ENCODE measurements around the gene OCA2.

OCA2 gene

DNA sequence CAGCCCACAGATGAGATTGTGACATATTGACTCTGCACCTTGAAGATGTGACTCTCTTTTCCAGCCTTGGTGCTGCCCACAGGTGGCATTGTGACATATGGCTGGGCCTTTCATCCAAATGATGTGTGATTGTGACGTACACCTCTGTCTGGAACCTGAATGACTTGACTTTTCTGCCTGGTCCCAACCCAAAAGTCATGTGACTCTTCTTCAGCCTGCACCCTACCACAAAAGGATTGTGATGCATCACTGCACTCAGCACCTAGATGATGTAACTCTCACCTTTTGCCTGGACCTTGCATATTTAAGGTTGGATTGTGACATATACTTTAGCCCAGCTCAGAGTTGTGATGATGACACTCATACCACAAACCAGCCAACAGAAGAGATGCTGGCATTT lies 204.5 kb downstream of the OCA2 start:
- no peak overlapping the region for H3K4me3 ChIP-seq (ENCODE audit: low read length)
- no peaks in the 10 kb centered on the region for H4K20me1 ChIP-seq (ENCODE audit: insufficient read depth, low read length)
- no peaks in the 10 kb centered on the region for H3K9me3 ChIP-seq (ENCODE audit: insufficient read depth, low read length)
- H3K27me3 ChIP-seq (ENCODE audit: low read depth, low read length), result no peaks in the 10 kb centered on the region
- H2AFZ ChIP-seq (ENCODE audit: low read depth, low read length), result no peak overlapping the region
- no peak overlapping the region for H3K4me2 ChIP-seq (ENCODE audit: low read length)
- H3K79me2 ChIP-seq (ENCODE audit: low read length), result no peaks in the 10 kb centered on the region
- TF ChIP-seq, protein P1, sequence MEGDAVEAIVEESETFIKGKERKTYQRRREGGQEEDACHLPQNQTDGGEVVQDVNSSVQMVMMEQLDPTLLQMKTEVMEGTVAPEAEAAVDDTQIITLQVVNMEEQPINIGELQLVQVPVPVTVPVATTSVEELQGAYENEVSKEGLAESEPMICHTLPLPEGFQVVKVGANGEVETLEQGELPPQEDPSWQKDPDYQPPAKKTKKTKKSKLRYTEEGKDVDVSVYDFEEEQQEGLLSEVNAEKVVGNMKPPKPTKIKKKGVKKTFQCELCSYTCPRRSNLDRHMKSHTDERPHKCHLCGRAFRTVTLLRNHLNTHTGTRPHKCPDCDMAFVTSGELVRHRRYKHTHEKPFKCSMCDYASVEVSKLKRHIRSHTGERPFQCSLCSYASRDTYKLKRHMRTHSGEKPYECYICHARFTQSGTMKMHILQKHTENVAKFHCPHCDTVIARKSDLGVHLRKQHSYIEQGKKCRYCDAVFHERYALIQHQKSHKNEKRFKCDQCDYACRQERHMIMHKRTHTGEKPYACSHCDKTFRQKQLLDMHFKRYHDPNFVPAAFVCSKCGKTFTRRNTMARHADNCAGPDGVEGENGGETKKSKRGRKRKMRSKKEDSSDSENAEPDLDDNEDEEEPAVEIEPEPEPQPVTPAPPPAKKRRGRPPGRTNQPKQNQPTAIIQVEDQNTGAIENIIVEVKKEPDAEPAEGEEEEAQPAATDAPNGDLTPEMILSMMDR (IDR thresholded peaks at IDR 0.05; ENCODE audit: low read depth, low read length), result no peak
- no peak for TF ChIP-seq EZH2phosphoT487 (IDR thresholded peaks at IDR 0.05; ENCODE audit: low read depth)
- no peaks in the 10 kb centered on the region for H3K4me1 ChIP-seq (ENCODE audit: low read length)
- H3K9ac ChIP-seq (ENCODE audit: low read length), result no peak overlapping the region
- H3K36me3 ChIP-seq (replicated peaks; ENCODE audit: low read depth, low read length), result no peaks in the 10 kb centered on the region
- H3K27ac ChIP-seq (ENCODE audit: low read length), result no peak overlapping the region

DNA sequence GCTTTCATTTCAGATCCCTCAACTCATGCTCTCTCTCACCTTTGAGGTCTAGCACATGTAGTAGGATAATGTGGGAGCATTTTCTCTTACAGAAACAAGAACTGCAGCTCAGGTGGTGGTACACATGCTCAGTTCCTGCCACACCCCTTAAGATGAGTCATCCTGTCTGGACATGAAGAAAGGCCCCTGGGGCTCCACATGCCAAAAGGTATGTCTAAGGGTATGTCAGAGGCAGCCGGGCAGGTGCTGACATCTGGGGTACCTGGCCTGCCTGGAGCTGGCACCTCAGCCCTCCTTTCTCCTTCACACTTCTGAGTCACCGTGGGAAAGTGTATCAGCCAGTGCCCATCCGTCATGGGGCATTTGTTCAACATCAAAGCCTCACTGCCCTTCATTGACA lies 209.9 kb downstream of the OCA2 start:
- Histone ChIP-seq H3K4me2 (ENCODE audit: low read length) (no peak overlapping the region), H2AFZ (ENCODE audit: low read depth, low read length) (no peak overlapping the region), H3K36me3 (replicated peaks; ENCODE audit: low read depth, low read length) (no peaks in the 10 kb centered on the region), H3K27me3 (ENCODE audit: low read depth, low read length) (no peaks in the 10 kb centered on the region), H3K27ac (ENCODE audit: low read length) (no peak overlapping the region), H3K9ac (ENCODE audit: low read length) (no peak overlapping the region), H4K20me1 (ENCODE audit: insufficient read depth, low read length) (no peaks in the 10 kb centered on the region), H3K9me3 (ENCODE audit: insufficient read depth, low read length) (no peaks in the 10 kb centered on the region), H3K4me3 (ENCODE audit: low read length) (no peak overlapping the region), H3K79me2 (ENCODE audit: low read length) (no peaks in the 10 kb centered on the region), H3K4me1 (ENCODE audit: low read length) (no peaks in the 10 kb centered on the region)
- no peak for TF ChIP-seq EZH2phosphoT487 (IDR thresholded peaks at IDR 0.05; ENCODE audit: low read depth)
- TF ChIP-seq, protein P1 (IDR thresholded peaks at IDR 0.05; ENCODE audit: low read depth, low read length), result no peak

DNA sequence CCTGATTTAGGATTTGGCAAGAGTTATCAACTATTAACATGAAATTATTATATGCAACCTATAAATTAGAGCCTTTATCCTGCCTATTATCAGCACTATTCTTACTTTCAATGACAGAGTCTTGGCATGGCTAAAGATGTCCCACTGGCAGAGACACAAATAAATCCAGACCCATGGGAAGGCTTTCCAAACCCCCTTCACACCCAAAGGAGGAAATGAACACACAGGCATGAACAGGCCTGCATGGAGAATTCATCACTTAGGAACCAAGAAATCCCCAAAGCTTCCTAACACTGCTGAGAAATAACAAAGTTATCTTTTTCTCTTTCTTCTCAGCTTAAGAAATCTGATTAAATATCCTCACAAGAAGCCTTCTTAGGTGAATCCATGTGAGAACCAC lies 213.9 kb downstream of the OCA2 start:
- H3K4me1 ChIP-seq (ENCODE audit: low read length), result no peaks in the 10 kb centered on the region
- no peak overlapping the region for H3K9ac ChIP-seq (ENCODE audit: low read length)
- H4K20me1 ChIP-seq (ENCODE audit: insufficient read depth, low read length), result no peaks in the 10 kb centered on the region
- H3K27ac ChIP-seq (ENCODE audit: low read length), result no peak overlapping the region
- no peaks in the 10 kb centered on the region for H3K79me2 ChIP-seq (ENCODE audit: low read length)
- no peak overlapping the region for H3K4me3 ChIP-seq (ENCODE audit: low read length)
- H3K4me2 ChIP-seq (ENCODE audit: low read length), result no peak overlapping the region
- TF ChIP-seq, protein P1 (IDR thresholded peaks at IDR 0.05; ENCODE audit: low read depth, low read length), result no peak
- no peak for TF ChIP-seq EZH2phosphoT487 (IDR thresholded peaks at IDR 0.05; ENCODE audit: low read depth)
- no peaks in the 10 kb centered on the region for H3K9me3 ChIP-seq (ENCODE audit: insufficient read depth, low read length)
- no peaks in the 10 kb centered on the region for H3K27me3 ChIP-seq (ENCODE audit: low read depth, low read length)
- H2AFZ ChIP-seq (ENCODE audit: low read depth, low read length), result no peak overlapping the region
- no peaks in the 10 kb centered on the region for H3K36me3 ChIP-seq (replicated peaks; ENCODE audit: low read depth, low read length)

DNA sequence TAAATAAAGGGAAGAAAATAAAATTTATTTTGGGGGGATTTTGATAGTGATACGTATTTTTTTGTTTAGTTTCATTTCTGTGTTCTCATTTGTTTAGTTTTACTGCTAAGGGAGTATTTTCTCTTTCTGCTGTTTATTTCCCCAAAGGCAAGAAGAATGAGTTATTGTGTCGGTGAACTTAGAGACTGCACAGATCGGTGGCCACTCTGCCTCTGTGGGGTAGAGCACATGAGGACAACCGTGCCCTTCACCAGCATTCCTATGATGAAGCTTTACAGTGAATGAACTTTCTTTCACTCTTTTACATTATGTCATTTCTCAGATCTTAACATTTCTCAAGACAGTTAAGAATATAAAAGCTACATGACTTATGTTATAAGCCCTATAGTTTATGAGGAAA lies 214.4 kb downstream of the OCA2 start:
- Histone ChIP-seq H3K4me1 (ENCODE audit: low read length) (no peaks in the 10 kb centered on the region), H3K4me2 (ENCODE audit: low read length) (no peak overlapping the region), H3K27ac (ENCODE audit: low read length) (no peak overlapping the region), H2AFZ (ENCODE audit: low read depth, low read length) (no peak overlapping the region), H3K9ac (ENCODE audit: low read length) (no peak overlapping the region), H4K20me1 (ENCODE audit: insufficient read depth, low read length) (no peaks in the 10 kb centered on the region), H3K36me3 (replicated peaks; ENCODE audit: low read depth, low read length) (no peaks in the 10 kb centered on the region), H3K9me3 (ENCODE audit: insufficient read depth, low read length) (no peaks in the 10 kb centered on the region), H3K79me2 (ENCODE audit: low read length) (no peaks in the 10 kb centered on the region), H3K27me3 (ENCODE audit: low read depth, low read length) (no peaks in the 10 kb centered on the region), H3K4me3 (ENCODE audit: low read length) (no peak overlapping the region)
- TF ChIP-seq EZH2phosphoT487 (IDR thresholded peaks at IDR 0.05; ENCODE audit: low read depth), result no peak
- TF ChIP-seq, protein P1 (IDR thresholded peaks at IDR 0.05; ENCODE audit: low read depth, low read length), result no peak
